GM12875 (cell line): ENCODE results near the gene CAMSAP3.

ENCODE experiments used
- H3K4me3 ChIP-seq: one replicate; pipeline ENCODE4 v1.5.1; 2011; ENCODE audit warnings: low read depth, low read length, control low read depth
- TF ChIP-seq, protein P1 (sequence below): IDR thresholded peaks from 2 replicates; pipeline ENCODE4 v1.5.1; 2011; ENCODE audit warnings: low read depth, mild to moderate bottlenecking, control low read depth, inconsistent platforms, low read length, moderate library complexity, borderline replicate concordance; ENCODE audit not compliant: insufficient read depth

The CAMSAP3 gene

DNA sequence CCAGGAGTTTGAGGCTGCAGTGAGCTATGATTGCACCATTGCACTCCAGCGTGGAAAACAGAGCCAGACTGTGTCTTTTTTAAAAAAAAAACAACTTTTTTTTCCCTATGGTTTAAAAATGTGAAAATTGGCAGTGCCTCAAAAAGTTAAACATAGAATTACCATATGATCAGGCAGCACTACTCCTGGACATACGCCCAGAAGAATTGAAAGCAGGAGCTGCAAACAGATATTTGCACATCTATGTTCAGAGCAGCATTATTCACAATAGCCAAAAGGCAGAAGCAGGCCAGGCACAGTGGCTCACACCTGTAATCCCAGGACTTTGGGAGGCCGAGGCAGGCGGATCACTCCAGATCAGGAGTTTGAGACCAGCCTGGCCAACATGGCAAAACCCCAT, 69.4 kb downstream of the CAMSAP3 start:
- H3K4me3 ChIP-seq, result no peak overlapping the region
- TF ChIP-seq, protein P1, sequence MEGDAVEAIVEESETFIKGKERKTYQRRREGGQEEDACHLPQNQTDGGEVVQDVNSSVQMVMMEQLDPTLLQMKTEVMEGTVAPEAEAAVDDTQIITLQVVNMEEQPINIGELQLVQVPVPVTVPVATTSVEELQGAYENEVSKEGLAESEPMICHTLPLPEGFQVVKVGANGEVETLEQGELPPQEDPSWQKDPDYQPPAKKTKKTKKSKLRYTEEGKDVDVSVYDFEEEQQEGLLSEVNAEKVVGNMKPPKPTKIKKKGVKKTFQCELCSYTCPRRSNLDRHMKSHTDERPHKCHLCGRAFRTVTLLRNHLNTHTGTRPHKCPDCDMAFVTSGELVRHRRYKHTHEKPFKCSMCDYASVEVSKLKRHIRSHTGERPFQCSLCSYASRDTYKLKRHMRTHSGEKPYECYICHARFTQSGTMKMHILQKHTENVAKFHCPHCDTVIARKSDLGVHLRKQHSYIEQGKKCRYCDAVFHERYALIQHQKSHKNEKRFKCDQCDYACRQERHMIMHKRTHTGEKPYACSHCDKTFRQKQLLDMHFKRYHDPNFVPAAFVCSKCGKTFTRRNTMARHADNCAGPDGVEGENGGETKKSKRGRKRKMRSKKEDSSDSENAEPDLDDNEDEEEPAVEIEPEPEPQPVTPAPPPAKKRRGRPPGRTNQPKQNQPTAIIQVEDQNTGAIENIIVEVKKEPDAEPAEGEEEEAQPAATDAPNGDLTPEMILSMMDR, result no peak
